HEK293T (cell line): ENCODE data around the gene MVD.

Source experiments
- CTCF ChIA-PET: fragments of 350-600 bp; formaldehyde crosslinking; extraction: SDS; loops from one replicate; lab custom pipeline; 2021; ENCODE audit warnings: antibody characterized with exemption, inconsistent platforms; lab: Yijun Ruan, JAX
- POLR2A ChIA-PET: fragments of 350-600 bp; formaldehyde crosslinking; extraction: SDS; loops from one replicate; lab custom pipeline; 2020; ENCODE audit warnings: antibody characterized with exemption, inconsistent platforms; lab: Yijun Ruan, JAX
- DNase-seq: peaks from one replicate; pipeline ENCODE4 v3.0.0; 2012; ENCODE audit warnings: mixed read lengths; ENCODE audit errors: extremely low spot score
- ARNT ChIP-seq: fragments of 450-650 bp; IDR thresholded peaks from 2 replicates; pipeline ENCODE4 v1.6.1; 2017; ENCODE audit warnings: mild to moderate bottlenecking
- BHLHE40 ChIP-seq: fragments of 450-650 bp; IDR thresholded peaks from 2 replicates; pipeline ENCODE4 v1.6.1; 2016; ENCODE audit warnings: mild to moderate bottlenecking, moderate library complexity, borderline replicate concordance
- CTBP1 ChIP-seq: fragments of 450-650 bp; IDR thresholded peaks from 2 replicates; pipeline ENCODE4 v1.6.1; 2016; ENCODE audit warnings: borderline replicate concordance
- ELF4 ChIP-seq: fragments of 450-650 bp; IDR thresholded peaks from 2 replicates; pipeline ENCODE4 v1.6.1; 2017; ENCODE audit warnings: antibody characterized with exemption
- FOXA1 ChIP-seq: fragments of 450-650 bp; IDR thresholded peaks from 2 replicates; pipeline ENCODE4 v1.6.1; 2016; ENCODE audit warnings: mild to moderate bottlenecking
- FOXK2 ChIP-seq: fragments of 450-650 bp; IDR thresholded peaks from 2 replicates; pipeline ENCODE4 v1.6.1; 2016; ENCODE audit warnings: mild to moderate bottlenecking
- FOXM1 ChIP-seq: fragments of 450-650 bp; IDR thresholded peaks from 2 replicates; pipeline ENCODE4 v1.6.1; 2017; ENCODE audit warnings: mild to moderate bottlenecking, borderline replicate concordance
- HDGF ChIP-seq: fragments of 450-650 bp; IDR thresholded peaks from 2 replicates; pipeline ENCODE4 v1.6.1; 2017; ENCODE audit warnings: antibody characterized with exemption, borderline replicate concordance
- L3MBTL2 ChIP-seq: fragments of 450-650 bp; conservative IDR thresholded peaks from 2 replicates; pipeline ENCODE4 v1.6.1; 2016; ENCODE audit warnings: mild to moderate bottlenecking
- LEF1 ChIP-seq: fragments of 450-650 bp; IDR thresholded peaks from 2 replicates; pipeline ENCODE4 v1.6.1; 2017; ENCODE audit warnings: mild to moderate bottlenecking, borderline replicate concordance
- NFRKB ChIP-seq: fragments of 450-650 bp; IDR thresholded peaks from 2 replicates; pipeline ENCODE4 v1.6.1; 2016; ENCODE audit warnings: mild to moderate bottlenecking, moderate library complexity
- PKNOX1 ChIP-seq: fragments of 450-650 bp; IDR thresholded peaks from 2 replicates; pipeline ENCODE4 v1.6.1; 2016
- SP1 ChIP-seq: fragments of 450-650 bp; IDR thresholded peaks from 2 replicates; pipeline ENCODE4 v1.6.1; 2017
- SUZ12 ChIP-seq: fragments of 450-650 bp; IDR thresholded peaks from 2 replicates; pipeline ENCODE4 v1.6.1; 2016; ENCODE audit warnings: mild to moderate bottlenecking
- TARDBP ChIP-seq: fragments of 450-650 bp; IDR thresholded peaks from 2 replicates; pipeline ENCODE4 v1.6.1; 2016
- ZNF384 ChIP-seq: fragments of 450-650 bp; IDR thresholded peaks from 2 replicates; pipeline ENCODE4 v1.6.1; 2016

Gene MVD

DNA sequence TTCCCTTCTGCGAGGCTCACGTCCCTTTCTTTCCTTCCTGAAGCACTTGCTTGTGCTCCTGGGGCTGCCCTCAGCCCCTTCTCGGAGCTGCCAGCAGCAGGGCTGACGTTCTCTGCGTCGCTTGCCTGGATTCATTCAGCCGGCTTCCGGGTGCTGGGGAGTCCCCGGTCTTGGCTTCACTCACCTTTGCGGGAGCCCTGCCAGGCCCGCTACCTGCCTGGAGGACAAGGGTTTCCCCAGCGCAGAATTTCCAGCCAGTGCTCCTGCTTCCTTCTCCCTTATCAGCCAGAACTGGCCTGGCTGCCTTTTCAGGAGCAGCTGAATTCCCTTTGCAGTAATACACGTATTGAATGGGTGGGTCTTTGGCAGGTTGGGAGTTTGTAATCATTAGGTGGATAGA, 46.6 kb downstream of the MVD start:
- ChIA-PET POLR2A (interaction anchor here (1.7 kb wide), 1 partner anchor 46 kb away, joined by 6 read pairs; the partner anchor contains the start of gene ZC3H18), CTCF (no interaction called here)
- DNase-seq, result no peak
- TF ChIP-seq BHLHE40 (no peak), FOXK2 (no peak), L3MBTL2 (no peak), SUZ12 (no peak), LEF1 (no peak)

GRCh38 chr16:88614818-88615580, 47.9 kb downstream of the MVD start:
- POLR2A ChIA-PET, result no interaction called here
- no peak for TF ChIP-seq ZNF384
- TF ChIP-seq BHLHE40, result no peak
- no peak for TF ChIP-seq CTBP1
- TF ChIP-seq HDGF, result no peak
- TF ChIP-seq TARDBP, result no peak
- no peak for TF ChIP-seq FOXK2
- no peak for TF ChIP-seq NFRKB
- no peak for TF ChIP-seq FOXA1
- TF ChIP-seq L3MBTL2, result no peak
- no peak for TF ChIP-seq ARNT
- no peak for TF ChIP-seq LEF1
- no peak for TF ChIP-seq SUZ12
- no peak for TF ChIP-seq SP1
- no peak for TF ChIP-seq ELF4
- no peak for TF ChIP-seq PKNOX1
- TF ChIP-seq FOXM1, result no peak
- DNase-seq, result no peak
- CTCF ChIA-PET, result no interaction called here

GRCh38 chr16:88613911-88614817, 48.7 kb downstream of the MVD start:
- no peak for TF ChIP-seq ZNF384
- TF ChIP-seq CTBP1, result no peak
- TF ChIP-seq FOXA1, result no peak
- TF ChIP-seq FOXK2, result no peak
- no peak for TF ChIP-seq ARNT
- no peak for TF ChIP-seq SP1
- no peak for DNase-seq
- ChIA-PET POLR2A (no interaction called here), CTCF (interaction anchor here (0.6 kb wide), 1 partner anchor 27 kb away, joined by 3 read pairs; no protein-coding TSS in a partner anchor)

GRCh38 chr16:88613293-88613692, 49.6 kb downstream of the MVD start:
- ChIA-PET POLR2A (no interaction called here), CTCF (interaction anchor here (0.6 kb wide), 1 partner anchor 28 kb away, joined by 3 read pairs; no protein-coding TSS in a partner anchor)
- DNase-seq, result no peak
- TF ChIP-seq FOXM1 (no peak), HDGF (no peak), SUZ12 (no peak), TARDBP (no peak), LEF1 (no peak), FOXK2 (no peak), L3MBTL2 (no peak), FOXA1 (no peak), BHLHE40 (no peak), ELF4 (no peak), SP1 (no peak), NFRKB (no peak), PKNOX1 (no peak), CTBP1 (no peak), ZNF384 (no peak), ARNT (no peak)

DNA sequence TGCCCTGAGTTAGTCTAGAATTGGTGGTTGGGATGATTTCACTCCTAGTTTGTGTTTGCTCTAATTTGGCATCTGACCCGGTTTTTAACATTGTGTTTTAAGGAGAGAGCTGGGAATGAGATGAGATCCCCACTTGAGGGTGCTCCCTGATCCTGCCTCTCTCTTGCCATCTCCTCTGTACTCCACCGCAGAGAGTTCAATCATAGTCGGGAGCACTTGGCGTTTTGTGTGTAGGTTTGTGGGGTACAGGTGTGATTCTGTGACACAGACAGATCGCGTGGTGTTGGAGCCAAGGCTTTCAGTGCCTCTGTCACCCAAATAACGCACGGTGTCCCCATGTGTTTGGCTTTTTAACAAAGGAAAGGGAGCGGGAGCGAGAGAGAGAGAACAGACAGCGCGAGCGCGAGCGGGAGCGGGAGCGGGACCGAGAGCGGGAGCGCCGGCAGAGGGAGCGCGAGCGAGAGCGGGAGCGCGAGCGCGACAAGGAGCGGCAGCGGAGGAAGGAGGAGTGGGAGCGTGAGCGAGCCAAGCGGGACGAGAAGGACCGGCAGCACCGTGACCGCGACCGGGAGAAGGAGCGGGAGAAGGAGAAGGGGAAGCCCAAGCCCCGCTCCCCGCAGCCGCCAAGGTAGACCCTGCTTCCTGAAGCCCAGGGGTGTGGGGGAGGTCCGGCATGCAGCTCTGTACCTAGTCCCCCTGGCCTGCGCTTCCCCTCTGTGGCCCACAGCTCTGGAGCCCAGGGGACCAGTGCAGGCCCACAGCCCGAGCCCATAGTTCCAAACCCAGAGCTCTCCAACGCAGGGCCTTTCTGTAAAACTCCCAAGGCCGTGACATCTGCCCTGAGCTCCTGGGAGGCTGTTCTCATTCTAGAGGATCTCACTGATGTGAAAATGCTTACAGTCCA, 51.7 kb downstream of the MVD start:
- ChIA-PET POLR2A (no interaction called here), CTCF (no interaction called here)
- no peak for DNase-seq
- TF ChIP-seq L3MBTL2 (no peak), CTBP1 (no peak), BHLHE40 (no peak), PKNOX1 (no peak), FOXA1 (no peak), SUZ12 (no peak), FOXM1 (no peak), NFRKB (no peak), LEF1 (no peak)
